ENCODE results near the gene CARNS1.

Gene CARNS1

GRCh38 chr11:67472882-67473281 is 57.4 kb downstream of the CARNS1 start:
- peaks cover 11% of the 10 kb centered on the region for H3K4me1 ChIP-seq (ENCODE audit: control insufficient read depth, insufficient read depth, low read length)
- H3K9ac ChIP-seq (ENCODE audit: low read length in 2 of 2), result no peak overlapping the region
- no peaks in the 10 kb centered on the region for H3K9me3 ChIP-seq (ENCODE audit: control insufficient read depth in 2 of 2, low read length in 2 of 2)
- no peak overlapping the region for H3K4me3 ChIP-seq (ENCODE audit: low read length in 2 of 2)
- no peak overlapping the region for H3K27ac ChIP-seq (ENCODE audit: low read length)
- no peaks in the 10 kb centered on the region for H3K27me3 ChIP-seq (ENCODE audit: control insufficient read depth in 1 of 2, insufficient read depth in 2 of 2, low read length in 2 of 2)
- no peaks in the 10 kb centered on the region for H3K36me3 ChIP-seq (ENCODE audit: control insufficient read depth in 2 of 2, insufficient read depth in 2 of 2, low read length in 2 of 2)
